Cardiac fibroblast (primary cell): ENCODE results near the gene REST.

ENCODE experiments used
- DNase-seq, 2 donors: peaks; one replicate each; pipeline versions ENCODE4 v3.0.0 to v3.0.0-alpha.2; 2010; ENCODE audit warnings: low read depth in 2 of 2
- H3K4me3 ChIP-seq, 2 donors: replicated peaks in 1 of 2; 1 replicate in 1 of 2; 2 replicates in 1 of 2; pipeline ENCODE4 v1.5.1; 2011; ENCODE audit warnings: low read depth in 2 of 2, low read length in 2 of 2, mild to moderate bottlenecking in 2 of 2, moderate library complexity in 1 of 2
- TF ChIP-seq, protein P1 (sequence below): IDR thresholded peaks from one replicate; pipeline ENCODE4 v1.5.1; 2011; ENCODE audit warnings: low read depth, mild to moderate bottlenecking, low read length, inconsistent platforms

REST gene, protein sequence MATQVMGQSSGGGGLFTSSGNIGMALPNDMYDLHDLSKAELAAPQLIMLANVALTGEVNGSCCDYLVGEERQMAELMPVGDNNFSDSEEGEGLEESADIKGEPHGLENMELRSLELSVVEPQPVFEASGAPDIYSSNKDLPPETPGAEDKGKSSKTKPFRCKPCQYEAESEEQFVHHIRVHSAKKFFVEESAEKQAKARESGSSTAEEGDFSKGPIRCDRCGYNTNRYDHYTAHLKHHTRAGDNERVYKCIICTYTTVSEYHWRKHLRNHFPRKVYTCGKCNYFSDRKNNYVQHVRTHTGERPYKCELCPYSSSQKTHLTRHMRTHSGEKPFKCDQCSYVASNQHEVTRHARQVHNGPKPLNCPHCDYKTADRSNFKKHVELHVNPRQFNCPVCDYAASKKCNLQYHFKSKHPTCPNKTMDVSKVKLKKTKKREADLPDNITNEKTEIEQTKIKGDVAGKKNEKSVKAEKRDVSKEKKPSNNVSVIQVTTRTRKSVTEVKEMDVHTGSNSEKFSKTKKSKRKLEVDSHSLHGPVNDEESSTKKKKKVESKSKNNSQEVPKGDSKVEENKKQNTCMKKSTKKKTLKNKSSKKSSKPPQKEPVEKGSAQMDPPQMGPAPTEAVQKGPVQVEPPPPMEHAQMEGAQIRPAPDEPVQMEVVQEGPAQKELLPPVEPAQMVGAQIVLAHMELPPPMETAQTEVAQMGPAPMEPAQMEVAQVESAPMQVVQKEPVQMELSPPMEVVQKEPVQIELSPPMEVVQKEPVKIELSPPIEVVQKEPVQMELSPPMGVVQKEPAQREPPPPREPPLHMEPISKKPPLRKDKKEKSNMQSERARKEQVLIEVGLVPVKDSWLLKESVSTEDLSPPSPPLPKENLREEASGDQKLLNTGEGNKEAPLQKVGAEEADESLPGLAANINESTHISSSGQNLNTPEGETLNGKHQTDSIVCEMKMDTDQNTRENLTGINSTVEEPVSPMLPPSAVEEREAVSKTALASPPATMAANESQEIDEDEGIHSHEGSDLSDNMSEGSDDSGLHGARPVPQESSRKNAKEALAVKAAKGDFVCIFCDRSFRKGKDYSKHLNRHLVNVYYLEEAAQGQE

DNA sequence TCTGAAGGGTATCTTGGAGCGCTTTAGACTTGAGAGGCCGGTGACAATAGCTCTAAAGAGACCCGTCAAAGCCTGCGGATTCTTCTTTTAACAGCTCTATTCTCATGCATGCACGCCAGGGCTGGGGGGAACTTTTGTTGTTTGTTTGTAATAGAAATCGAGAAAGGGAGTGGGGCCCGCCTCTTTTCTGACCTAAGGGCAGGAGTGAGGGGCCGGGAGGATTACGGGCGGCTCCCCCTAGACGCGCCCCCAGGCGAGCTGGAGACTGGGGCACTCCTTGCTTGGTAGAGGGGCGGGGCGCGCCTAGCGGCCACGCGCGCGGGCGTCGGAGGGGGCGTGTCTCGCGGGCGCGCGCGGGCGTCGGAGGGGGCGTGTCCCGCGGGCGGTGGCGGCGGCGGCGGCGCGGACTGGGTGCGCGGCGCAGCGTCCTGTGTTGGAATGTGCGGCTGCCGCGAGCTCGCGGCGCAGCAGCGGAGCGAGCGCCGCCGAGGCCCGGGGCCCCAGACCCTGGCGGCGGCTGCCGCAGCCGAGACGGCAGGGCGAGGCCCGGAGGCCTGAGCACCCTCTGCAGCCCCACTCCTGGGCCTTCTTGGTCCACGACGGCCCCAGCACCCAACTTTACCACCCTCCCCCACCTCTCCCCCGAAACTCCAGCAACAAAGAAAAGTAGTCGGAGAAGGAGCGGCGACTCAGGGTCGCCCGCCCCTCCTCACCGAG lies at the start of gene REST:
REST (plus strand) TSS at position 412 of the 717 bp plus-strand sequence. CDS start 2,739 bp downstream, outside the sequence.
- peak; percentile 61 to 76 for DNase-seq
- TF ChIP-seq, protein P1, sequence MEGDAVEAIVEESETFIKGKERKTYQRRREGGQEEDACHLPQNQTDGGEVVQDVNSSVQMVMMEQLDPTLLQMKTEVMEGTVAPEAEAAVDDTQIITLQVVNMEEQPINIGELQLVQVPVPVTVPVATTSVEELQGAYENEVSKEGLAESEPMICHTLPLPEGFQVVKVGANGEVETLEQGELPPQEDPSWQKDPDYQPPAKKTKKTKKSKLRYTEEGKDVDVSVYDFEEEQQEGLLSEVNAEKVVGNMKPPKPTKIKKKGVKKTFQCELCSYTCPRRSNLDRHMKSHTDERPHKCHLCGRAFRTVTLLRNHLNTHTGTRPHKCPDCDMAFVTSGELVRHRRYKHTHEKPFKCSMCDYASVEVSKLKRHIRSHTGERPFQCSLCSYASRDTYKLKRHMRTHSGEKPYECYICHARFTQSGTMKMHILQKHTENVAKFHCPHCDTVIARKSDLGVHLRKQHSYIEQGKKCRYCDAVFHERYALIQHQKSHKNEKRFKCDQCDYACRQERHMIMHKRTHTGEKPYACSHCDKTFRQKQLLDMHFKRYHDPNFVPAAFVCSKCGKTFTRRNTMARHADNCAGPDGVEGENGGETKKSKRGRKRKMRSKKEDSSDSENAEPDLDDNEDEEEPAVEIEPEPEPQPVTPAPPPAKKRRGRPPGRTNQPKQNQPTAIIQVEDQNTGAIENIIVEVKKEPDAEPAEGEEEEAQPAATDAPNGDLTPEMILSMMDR = no peak
- H3K4me3 ChIP-seq = peak within 1 kb of the TSS; percentile 92 to 96

DNA sequence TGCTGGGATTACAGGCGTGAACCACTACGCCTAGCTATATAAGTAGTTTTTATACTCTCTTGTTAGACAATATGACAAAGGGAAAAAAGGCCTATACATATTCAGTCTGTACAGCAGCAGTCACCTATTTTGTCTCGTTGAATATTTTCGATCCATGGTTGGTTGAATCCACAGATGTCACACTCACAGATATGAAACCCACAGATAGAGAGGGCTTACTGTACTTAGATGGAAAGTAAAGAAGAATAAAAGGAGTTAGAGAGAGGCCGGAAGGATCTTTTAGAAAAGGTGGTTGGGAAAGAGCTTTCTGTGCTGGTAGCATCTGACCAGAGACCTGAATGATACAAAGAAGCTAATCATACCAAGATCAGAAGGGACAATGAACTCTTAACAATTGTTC lies 47.9 kb upstream of the REST start:
- no peak for DNase-seq

DNA sequence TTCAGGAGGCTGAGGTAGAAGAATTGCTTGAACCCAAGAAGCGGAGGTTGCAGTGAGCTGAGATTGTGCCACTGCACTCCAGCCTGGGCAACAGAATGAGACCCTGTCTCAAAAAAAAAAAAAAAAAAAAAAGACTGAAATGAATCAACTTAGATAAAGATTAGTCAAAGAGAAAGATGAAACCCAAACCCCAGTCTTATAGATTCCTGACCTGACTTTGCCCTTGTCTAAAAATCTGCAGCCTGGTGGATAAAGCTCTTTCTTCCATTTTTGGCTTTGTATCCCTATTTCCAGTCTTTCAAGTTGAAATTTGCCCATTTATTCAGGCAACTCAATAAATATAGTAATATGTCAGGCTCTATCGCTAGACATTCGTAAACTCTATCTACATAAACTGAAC lies 46.9 kb upstream of the REST start:
- TF ChIP-seq, protein P1 = no peak
- DNase-seq = no peak
- no peak overlapping the region for H3K4me3 ChIP-seq

More for the DNA sequence above, 47.9 kb upstream of the REST start:
- TF ChIP-seq, protein P1 = no peak
- H3K4me3 ChIP-seq = no peak overlapping the region

DNA sequence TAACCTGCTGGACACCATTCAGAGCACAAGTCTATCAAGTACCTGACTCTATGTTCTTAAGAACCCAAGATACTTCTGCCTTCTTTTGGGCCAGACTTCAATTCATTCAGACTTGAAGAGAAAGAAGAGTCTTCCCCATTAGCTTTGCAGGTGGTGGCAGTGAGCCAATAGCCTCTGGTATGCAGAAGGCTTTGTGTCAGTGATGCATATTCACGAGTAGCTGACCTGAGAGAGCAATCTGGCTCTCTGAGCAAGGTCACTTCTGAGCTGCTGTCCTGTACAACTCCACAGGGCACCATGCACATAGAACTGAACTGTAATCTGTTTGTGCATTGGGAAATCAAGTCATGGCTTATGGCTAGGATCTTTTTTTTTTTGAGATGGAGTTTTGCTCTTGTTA lies 46.3 kb upstream of the REST start:
- TF ChIP-seq, protein P1 = no peak
- no peak overlapping the region for H3K4me3 ChIP-seq
- peak in 1 of 2 donors; percentile 7 for DNase-seq

DNA sequence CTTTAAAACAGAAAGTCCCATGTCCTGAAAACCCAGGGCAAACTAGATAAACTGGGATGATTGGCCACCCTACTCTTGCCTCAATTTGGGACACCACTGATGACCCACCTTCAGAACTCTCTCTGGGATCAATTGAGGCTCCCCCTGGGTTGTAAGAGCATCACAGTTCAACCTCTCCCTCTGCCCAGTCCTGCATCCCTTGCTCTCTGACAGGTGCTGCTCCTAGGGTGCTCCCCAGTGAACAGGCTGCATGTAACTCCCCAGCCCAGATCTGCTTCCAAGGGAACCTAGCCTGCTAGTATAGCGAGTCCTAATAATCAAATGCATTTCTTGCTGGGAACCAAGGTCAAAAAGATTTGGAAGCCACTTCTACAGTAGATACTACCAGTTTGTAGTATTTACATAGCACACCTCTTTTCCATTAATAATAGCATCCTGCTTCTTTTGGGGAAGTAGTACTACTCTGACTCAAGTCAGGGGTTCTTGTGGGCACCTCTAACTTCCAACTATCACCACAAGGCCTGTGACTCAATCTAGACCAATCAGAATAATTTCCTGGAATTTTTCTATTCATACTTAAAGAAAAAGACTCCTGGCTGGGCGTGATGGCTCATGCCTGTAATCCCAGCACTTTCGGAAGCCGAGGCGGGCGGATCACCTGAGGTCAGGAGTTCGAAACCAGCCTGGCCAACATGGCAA lies 44.1 kb upstream of the REST start:
- no peak overlapping the region for H3K4me3 ChIP-seq
- DNase-seq = no peak
- TF ChIP-seq, protein P1 = no peak

DNA sequence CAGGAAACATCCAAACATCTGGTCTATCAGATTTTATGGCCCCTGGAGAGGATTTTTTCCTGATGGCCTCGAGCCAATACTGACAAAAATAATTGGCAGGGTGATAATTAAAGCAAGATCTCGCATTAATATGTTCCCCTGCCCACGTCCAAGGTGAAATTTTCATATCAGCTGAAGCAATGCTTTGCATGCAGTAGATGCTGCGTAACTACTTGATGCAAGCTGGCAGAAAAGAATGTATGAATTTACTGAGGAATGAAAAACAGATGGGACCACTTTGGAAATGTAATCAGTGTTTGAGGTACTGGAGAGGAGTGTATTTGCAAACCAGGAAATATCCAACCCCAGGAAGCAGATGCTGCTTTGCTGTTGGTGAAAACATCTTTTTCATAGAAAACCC lies 36.8 kb upstream of the REST start:
- TF ChIP-seq, protein P1 = no peak
- H3K4me3 ChIP-seq = no peak overlapping the region
- peak in 1 of 2 donors; percentile 36 for DNase-seq
